ENCODE data around the gene CUL9.

The CUL9 gene

DNA sequence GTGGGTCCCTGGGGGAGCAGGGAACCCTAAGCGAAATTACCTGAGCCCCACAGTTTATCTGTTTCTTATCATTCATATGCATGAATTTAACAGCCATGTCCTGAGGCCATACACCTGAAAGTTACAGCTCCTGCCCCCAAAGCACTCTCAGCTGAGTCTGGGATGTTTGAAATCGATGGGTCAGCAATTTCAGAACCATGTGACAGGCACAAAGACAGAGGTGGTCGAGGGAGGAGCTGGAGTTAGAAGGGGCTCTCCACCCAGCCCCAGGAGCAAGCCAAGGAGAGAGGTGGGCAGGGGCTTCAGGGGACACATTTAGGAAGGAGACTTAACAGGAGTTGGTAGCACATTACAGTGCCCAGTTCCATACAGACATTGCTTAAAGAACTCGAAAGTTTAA lies 76.2 kb downstream of the CUL9 start:
- no peak for DNase-seq

DNA sequence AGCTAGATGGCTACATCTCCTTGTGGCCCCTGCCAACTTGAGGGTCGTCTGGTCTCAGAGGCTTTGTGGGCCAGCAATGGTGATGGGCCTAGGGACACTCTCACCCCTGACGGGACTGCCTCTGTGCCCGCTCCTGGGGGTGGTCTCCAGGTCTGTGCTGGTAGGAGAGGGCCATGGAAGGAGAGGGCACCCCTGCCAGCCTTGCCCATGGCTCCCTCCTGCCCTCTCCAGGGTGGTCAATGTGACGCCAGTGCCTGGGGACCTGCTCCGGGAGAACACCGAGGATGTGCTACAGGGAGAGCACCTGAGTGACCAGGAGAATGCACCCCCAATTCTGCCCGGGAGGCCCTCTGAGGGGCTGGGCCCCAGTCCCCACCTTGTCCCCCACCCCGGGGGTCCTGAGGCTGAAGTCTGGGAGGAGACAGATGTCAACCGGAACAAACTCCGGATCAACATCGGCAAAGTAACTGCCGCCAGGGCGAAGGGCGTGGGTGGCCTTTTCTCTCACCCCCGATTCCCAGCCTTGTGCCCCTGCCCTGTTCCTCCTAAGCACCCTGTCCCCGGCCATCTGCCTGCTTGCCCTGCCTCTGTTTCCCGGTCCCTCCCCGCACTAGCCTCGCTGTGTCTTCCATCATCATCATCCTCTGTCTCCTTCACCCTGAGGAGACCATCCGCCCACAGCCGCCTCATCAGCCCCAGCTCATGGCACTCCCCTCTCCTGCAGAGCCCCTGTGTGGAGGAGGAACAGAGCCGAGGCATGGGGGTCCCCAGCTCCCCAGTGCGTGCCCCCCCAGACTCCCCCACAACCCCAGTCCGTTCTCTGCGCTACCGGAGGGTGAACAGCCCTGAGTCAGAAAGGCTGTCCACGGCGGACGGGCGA lies 77.1 kb downstream of the CUL9 start:
- DNase-seq, result no peak

DNA sequence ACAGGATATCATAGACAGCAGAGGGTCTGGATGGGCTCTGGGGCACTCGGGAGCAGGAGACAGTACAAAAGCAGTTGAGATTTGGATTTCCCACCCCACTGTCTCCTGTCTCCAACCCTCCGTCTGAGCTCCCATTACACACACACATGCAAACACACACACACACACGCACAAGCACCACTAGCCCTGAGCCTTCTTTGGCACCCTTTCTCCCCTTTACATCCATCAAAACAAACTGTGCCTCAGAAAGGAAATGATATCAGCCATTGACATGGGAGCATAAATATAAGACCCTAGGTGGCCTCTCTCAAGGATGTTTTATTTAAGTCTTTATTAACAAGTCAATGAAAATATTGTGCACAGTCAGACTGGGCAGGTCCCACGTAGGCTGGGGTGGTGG lies 78.8 kb downstream of the CUL9 start:
- DNase-seq, result no peak

DNA sequence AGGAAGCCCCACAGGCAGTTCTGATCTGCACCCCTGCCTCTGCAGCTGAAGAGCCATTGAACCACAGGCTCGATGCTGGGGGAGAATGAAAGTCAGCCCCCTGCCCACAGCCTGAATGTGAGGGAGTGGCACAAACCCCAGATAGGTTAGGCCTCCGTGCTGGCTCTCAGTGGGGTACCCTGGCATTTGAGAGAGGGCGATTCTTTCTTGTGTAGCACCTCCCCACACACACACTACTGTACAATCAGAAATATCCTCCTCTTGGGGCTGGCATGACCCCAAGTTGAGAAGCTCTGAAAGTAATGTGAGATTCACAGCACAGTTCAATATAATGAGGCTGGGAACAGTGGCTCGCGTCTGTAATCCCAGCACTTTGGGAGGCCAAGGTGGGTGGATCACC lies 79.2 kb downstream of the CUL9 start:
- no peak for DNase-seq

DNA sequence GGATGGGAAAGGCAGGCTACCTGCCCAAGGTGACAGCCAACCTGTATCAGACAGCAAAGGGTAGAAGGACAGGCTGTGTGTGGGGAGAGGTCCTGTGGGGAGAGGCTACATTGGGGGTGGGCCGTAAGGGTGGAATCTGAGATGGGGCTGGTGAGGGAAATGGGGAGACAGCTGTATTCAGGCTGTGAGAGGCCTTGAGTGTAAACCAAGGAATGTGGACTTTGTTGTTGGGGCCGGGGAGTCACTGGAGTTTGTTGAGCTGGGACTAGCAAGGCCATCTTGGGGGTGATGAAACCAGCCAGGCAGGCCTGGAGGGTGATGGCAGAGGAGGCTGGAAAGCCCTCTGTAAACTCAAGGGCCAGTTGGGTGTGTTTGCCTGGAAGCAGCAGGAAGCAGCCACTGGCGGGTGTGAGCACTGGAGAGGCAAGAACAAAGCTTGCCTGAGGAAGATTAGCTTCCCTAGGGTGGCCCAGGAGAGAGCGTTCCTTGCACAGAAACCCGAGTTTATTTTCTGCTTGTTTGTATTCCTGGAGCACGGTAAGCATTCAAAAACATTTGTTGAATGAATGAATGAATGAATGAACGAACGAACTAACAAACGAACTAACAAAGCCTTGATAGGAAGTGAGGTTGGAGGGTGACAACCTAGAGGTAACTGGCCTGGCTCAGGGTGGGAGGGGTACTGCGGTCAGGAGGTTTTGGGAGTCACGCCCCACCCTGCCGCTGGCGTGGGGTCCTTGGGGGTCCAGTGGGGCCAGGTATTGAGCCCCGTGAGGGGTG lies 80.2 kb downstream of the CUL9 start:
- no peak for DNase-seq

DNA sequence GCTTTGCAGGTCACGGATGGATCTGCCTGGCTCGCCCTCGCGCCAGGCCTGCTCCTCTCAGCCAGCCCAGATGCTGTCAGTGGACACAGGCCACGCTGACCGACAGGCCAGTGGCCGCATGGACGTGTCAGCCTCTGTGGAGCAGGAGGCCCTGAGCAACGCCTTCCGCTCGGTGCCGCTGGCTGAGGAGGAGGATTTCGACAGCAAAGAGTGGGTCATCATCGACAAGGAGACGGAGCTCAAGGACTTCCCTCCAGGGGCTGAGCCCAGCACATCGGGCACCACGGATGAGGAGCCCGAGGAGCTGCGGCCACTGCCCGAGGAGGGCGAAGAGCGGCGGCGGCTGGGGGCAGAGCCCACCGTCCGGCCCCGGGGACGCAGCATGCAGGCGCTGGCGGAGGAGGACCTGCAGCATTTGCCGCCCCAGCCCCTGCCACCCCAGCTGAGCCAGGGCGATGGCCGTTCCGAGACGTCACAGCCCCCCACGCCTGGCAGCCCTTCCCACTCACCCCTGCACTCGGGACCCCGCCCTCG lies 80.9 kb downstream of the CUL9 start:
- DNase-seq, result no peak

DNA sequence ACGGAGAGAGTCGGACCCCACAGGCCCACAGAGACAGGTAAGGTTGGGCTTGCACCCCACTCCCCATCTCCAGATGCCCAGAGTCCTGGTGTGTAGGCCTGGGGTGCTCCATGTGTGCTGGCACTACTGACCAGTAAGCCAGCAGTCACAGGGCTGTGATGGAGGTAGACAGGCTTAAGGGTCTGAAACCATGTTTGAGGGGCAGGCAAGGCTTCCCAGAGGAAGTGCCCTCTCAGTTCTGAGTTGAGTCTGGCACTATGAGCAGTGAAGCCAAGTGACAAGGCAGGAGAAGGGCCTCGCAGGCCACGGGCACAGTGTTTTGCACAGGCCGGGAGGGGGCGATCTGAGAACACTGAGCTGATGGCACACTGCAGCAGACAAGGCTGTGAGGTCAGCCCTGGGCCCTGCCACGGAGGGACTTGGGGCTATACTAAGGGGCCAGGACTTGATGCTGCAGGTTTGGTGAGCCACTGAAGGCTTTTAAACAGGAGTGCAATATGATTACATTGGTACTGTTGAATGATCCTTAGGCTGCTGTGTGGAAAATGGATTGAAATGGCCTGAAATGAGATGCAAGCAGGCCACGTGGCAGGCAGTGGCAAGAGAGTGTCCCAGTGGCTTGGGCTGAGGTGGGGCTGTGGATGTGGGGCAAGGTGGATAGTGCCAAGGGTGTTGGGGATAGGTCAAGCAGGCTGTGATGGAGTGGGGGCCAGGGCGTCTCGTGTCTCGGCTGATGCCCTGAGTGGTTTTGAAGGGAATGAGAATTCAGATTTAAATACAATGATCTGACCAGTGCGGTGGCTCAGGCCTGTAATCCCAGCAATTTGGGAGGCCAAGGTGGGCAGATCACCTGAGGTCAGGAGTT lies 81.5 kb downstream of the CUL9 start:
- DNase-seq, result peak; percentile 24

DNA sequence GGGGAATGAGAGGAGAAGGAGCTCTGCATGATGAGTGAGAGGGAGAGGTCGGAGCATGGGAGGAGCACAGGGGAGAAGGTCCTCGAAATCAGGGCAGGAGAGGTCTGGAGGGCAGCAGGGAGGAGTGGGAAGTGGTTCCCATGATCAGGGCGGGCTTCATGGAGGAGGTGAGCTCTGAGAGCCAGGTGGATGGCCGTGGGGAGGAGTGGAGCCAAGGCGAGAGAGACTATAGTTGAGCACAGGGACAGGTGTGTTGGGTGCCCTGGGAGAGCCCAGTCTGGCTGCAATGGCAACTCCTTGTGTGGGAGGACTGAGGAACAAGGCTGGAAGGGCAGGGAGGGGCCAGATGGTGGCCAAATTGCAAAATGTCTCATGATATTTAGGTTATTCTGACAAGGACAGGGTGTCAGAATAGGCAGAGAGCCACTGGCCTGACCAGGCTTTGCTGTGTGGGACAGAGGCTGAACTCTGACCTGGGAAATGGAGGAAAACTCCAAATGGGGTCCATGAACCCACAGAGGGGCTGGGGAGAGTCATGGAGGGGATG lies 82.7 kb downstream of the CUL9 start:
- no peak for DNase-seq

DNA sequence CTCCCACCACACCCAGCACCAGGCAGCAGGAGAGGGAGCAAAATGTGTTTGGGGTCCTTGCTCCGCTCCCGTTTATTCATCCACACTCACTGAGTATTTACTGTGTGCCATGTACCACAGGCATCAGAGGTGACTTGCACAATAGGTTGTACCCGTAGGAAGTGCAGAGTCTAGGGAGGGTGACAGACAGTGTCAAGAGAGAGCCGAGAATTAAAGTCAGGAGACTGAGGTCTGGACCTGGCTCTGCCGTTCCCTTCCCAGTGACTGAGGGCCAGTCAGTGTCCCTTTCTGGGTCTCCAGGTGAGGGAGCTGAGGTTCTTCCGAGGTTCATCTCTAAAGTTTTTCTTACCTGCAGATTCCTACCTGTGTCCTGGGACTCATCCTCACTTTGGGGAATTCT lies 83.6 kb downstream of the CUL9 start:
- no peak for DNase-seq

DNA sequence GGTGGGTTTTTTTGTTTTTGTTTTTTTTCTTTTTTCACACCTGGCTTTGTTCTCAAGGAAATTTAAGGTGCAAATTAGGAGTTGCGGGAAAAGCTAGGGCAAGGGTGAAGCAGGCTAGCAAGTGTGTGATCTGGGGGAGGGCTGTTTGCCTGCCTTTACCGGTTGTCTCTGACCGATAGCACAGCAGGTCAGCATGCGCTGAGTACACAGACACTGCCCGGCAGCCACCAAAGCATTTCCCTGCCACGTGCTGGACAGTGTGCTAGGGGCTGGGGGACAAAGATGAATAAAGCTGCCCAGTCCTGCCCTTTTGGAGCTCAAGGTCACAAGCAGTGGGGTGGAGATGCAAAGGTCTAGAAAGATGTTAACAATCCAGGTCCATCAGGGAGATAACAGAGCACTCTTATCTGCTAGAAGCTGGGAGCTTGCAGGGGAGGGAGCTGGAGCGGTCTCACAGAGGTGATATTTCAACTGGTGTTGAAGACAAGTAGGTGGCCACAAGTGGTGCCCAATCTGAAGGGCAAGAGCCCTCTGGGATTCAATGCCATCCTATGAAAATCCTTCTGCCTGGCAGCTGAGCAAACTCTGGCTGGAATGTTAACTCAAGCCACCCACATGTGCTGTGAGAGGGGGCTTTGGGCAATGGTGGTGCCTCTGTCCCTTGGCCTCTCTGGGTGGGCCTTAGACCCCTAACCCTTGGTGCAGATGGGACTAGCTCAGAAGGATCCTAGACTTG lies 85.8 kb downstream of the CUL9 start:
- peak; percentile 83 for DNase-seq

DNA sequence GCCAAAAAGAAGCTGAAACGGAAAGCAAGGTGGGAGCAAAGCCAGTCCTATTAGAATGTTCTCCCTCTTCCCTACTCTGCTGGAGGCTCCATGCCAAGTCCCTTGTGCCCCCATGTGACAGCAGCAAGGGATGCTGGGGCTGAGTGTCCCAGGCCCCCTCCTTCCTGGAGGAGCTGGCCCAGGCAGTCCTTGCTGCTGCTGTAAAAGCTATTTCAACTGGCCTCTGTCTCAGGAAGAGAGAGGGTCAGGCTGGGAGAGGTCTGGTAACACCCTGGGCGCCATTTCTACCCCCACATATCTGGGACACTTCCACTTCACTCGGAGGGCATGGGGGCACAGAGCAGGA lies 86.3 kb downstream of the CUL9 start:
- peak; percentile 85 for DNase-seq

DNA sequence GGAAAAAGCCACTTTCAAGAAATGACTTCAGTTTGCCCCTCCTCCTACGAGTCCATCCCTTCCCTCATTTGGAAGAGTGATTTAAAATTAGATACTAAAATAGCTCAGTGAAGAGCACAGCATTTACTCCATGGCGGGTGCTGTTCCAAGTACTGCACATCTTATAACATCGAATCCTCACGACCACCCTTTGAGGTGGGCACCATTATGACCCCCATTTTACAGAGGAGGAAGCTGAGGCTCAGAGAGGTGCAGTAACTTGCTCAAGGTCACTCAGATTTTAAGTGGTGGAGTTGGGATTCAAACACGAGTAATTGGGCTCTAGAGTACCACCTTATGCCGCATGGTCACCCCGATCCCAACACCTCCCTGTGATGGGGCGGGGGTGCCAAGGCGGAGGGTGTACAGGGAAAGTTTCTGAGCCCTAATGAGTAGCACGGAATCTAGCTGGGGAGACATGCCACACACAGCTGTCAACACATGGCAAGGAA lies 86.8 kb downstream of the CUL9 start:
- DNase-seq, result no peak

DNA sequence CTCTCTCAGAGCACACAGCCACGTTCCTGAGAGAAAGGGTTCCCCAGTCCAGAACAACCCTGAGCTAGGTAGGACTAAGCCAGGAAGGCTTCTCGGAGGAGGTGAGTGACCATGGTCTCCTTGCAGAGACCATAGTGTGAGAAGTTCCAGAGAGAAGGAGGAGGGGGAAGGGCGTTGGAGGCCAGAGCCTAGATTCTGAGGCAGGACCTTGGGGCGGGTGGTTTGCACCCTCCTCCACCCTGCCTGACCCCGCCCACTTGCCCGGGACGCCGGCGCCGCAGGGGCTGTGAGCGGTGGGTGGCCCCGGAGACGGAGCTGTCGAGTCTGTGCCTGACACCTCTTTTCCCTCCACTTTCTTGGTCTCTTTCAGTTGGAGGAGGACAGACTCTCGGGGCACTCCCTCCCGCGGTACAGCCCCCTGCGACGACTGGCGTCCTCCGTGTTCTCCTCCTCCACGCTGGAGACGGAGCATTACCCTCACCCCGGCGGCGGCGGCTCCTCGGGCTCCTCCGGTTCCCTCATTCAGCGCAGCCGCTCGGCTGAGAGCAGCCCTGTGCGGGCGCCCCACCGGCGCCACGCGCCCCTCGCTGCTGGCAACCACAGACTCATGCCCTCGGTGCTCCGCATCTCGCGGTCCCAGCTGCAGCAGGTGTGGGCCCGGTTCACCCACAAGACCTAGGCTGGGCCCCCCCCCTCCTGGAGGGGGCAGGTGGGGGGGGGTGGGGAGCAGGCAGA lies 87.4 kb downstream of the CUL9 start:
- peak; percentile 29 for DNase-seq

DNA sequence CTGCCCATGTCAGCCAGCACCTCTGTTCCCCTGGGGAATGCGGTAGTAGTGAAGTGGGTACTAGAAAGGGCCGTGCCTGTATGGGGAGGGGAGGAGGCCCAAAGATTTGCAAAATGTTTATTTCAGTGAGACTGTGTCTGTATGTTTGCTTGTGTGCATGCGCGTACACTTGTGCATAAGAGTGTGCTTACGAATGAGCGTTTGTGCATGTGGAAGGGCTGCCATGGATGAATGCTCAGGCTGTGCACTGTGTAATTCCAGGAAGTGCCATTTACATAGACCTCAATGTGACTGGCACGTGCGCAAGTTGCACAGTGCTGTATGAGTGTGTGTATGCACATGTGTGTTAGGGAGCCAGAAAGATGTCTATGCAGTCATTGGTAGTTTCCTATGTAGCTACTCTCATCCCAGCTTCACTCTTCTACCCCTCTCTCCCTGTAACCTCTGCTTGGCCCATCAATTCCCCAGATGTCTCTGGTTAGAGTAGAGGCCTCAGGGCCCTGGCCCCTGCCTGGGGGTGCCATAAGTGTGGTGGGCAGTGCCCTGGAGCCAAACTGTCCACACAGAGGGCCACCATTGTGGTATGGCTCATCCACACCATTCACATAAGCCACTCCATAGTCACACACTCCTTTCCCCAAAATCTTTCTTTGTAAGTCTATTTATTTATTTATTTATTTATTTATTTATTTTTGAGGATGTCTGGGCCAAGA lies 89.3 kb downstream of the CUL9 start:
- no peak for DNase-seq

DNA sequence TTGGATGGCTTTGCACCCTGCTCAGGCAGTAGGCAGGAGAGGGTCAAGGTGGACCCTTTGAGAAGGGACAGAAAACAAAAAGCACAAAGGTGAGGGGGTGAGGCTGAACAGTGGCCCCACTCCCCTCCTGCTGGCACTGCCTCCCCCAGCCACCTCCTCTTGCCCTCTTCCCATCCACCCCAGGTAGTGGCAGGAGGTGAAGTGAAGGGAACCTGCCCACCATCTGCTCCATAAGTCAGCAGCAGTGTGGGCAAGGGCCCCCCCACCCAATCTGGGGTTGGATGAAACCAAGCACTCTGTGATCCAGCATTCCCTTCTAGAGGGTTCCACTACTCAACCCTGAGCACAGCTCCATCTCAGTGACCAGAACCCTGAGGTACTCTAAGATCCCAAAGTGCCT lies 89.9 kb downstream of the CUL9 start:
- no peak for DNase-seq

DNA sequence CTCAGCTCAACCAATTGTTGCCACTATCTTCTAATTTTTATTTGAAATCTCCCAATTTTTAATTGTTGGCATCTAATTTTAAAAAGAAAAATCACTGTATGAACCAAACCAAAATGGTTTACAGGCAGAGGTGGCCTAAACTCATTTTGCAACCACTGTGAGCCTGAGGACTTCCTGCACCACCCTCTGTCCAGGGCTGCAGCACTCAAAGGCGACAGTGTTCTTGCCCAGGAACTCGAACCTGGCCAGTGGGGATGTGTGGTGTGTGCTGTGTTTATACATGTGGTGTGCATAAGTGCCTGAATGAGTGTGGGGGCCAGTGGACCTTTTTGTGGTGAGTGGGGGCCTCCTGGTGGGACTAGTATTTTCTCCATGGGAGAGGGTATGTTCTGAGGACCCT lies 91.7 kb downstream of the CUL9 start:
- DNase-seq, result no peak

Measured in NCI-H2029 (cell line).